GM23248 (cell line): ENCODE measurements around the gene DDX23. TPM values are rescaled to one million over a fixed set of nuclear protein-coding genes. Genes with fewer than 3 reads are reported as not detected.

Experiments
- DNase-seq: peaks from one replicate; pipeline ENCODE4 v3.0.0-alpha.2; 2015
- H2AFZ ChIP-seq: fragments of 200-600 bp; sonication (generic); 2 replicates; pipeline ENCODE4 v1.6.1; 2016; ENCODE audit warnings: antibody characterized with exemption
- H3F3A ChIP-seq: fragments of 200-600 bp; sonication (generic); 2 replicates; pipeline ENCODE4 v1.6.1; 2016; ENCODE audit warnings: mild to moderate bottlenecking, antibody characterized with exemption, mixed run types; ENCODE audit not compliant: insufficient read depth
- H3K27ac ChIP-seq: fragments of 200-600 bp; sonication (generic); 2 replicates; pipeline ENCODE4 v1.5.1; 2016; ENCODE audit warnings: mild to moderate bottlenecking
- H3K27me3 ChIP-seq: fragments of 200-600 bp; sonication (generic); replicated peaks from 2 replicates; pipeline ENCODE4 v1.6.1; 2016; ENCODE audit warnings: mild to moderate bottlenecking; ENCODE audit not compliant: insufficient read depth
- H3K36me3 ChIP-seq: fragments of 200-600 bp; sonication (generic); 2 replicates; pipeline ENCODE4 v1.6.1; 2016; ENCODE audit warnings: low read depth, mild to moderate bottlenecking
- H3K4me1 ChIP-seq: fragments of 200-600 bp; sonication (generic); 2 replicates; pipeline ENCODE4 v1.6.1; 2016; ENCODE audit warnings: mild to moderate bottlenecking; ENCODE audit not compliant: insufficient read depth
- H3K4me2 ChIP-seq: fragments of 200-600 bp; sonication (generic); one replicate; pipeline ENCODE4 v1.6.1; 2016; ENCODE audit warnings: mild to moderate bottlenecking; ENCODE audit not compliant: unreplicated experiment
- H3K4me3 ChIP-seq: fragments of 200-600 bp; sonication (generic); 2 replicates; pipeline ENCODE4 v1.5.1; 2016; ENCODE audit warnings: mild to moderate bottlenecking
- H3K79me2 ChIP-seq: fragments of 200-600 bp; sonication (generic); 2 replicates; pipeline ENCODE4 v1.6.1; 2016; ENCODE audit warnings: mild to moderate bottlenecking; ENCODE audit not compliant: insufficient read depth
- H3K9ac ChIP-seq: fragments of 200-600 bp; sonication (generic); 2 replicates; pipeline ENCODE4 v1.6.1; 2016; ENCODE audit warnings: mild to moderate bottlenecking
- H3K9me2 ChIP-seq: fragments of 200-600 bp; sonication (generic); 2 replicates; pipeline ENCODE4 v1.6.1; 2016; ENCODE audit warnings: mixed run types, mild to moderate bottlenecking, moderate library complexity; ENCODE audit not compliant: insufficient read depth
- H3K9me3 ChIP-seq: fragments of 200-600 bp; sonication (generic); one replicate; pipeline ENCODE4 v1.6.1; 2017; ENCODE audit warnings: low read depth
- H4K20me1 ChIP-seq: fragments of 200-600 bp; sonication (generic); 2 replicates; pipeline ENCODE4 v1.6.0; 2016; ENCODE audit not compliant: insufficient read depth
- EZH2 ChIP-seq: fragments of 200-600 bp; sonication (generic); IDR thresholded peaks from 2 replicates; pipeline ENCODE4 v1.6.1; 2018; ENCODE audit warnings: antibody characterized with exemption, mild to moderate bottlenecking; ENCODE audit not compliant: insufficient read depth, poor library complexity, severe bottlenecking
- EZH2phosphoT487 ChIP-seq: fragments of 200-600 bp; sonication (generic); IDR thresholded peaks from 2 replicates; pipeline ENCODE4 v1.6.1; 2018; ENCODE audit warnings: antibody characterized with exemption, moderate library complexity, mild to moderate bottlenecking, low read depth; ENCODE audit not compliant: insufficient read depth
- WGBS, 2 experiments: methylation state at CpG; one replicate each; pipeline ENCODE4 v1.1.6; 2015 to 2017; ENCODE audit warnings: low lambda C conversion rate in 2 of 2, low coverage in 1 of 2; ENCODE audit errors: missing lambda C conversion rate in 2 of 2; 5-methylcytosine and 5-hydroxymethylcytosine counted together
- in situ Hi-C: fragments of 300-500 bp; cut with MboI; formaldehyde crosslinking; loops from 2 replicates; pipeline ENCODE4 v1.15.0; 2020
- polyA plus RNA-seq: library from polyadenylated mRNA; unstranded; fragments of >200 nt; fragmentation: Nextera tagmentation; extraction: Ambion mirVana; gene quantifications from 2 replicates; pipeline ENCODE4 v1.2.1, GENCODE V29; 2016
- total RNA-seq: library from RNA; depleted of rRNA; stranded (reverse); fragments of >200 nt; shearing (Covaris generic); gene quantifications from 2 replicates; pipeline ENCODE4 v1.2.3, GENCODE V29; 2014

Gene DDX23
- total and polyA plus RNA-seq, 2 experiments from 2014 or later = 32.1 to 56.5 TPM

DNA sequence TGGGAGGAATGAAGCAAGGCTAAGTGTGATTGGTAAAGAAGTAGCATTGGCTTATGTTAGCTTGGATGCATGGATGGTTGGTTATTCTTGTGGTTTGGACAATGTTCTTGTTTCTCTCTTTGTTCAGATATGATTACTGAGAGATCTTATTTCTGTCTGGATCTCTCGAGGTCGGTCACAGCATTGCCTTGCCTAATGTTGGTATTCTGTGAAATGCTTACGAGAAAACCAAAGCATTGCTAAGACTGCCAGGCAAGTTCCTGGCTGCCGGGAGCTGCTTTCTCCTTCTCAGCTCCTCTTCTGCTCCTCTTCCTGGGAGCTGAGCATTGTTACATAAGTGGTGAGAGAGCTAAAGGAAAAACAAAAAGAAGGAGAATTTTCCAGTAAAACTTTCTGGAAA lies 21.1 kb upstream of the DDX23 start:
- in situ Hi-C loops = no loop called here
- no peak overlapping the region for H3K4me2 ChIP-seq

GRCh38 chr12:48869191-48869590 lies 17.2 kb upstream of the DDX23 start:
- Histone ChIP-seq H3K4me3 (no peak overlapping the region), H3K4me1 (no peaks in the 10 kb centered on the region), H3K79me2 (no peaks in the 10 kb centered on the region), H3F3A (no peaks in the 10 kb centered on the region), H2AFZ (no peak overlapping the region), H3K9ac (no peak overlapping the region), H3K4me2 (no peak overlapping the region), H4K20me1 (no peaks in the 10 kb centered on the region), H3K36me3 (no peaks in the 10 kb centered on the region), H3K9me3 (no peaks in the 10 kb centered on the region), H3K27me3 (peaks cover 11% of the 10 kb centered on the region; the same call in 1 of the 2 replicates), H3K27ac (no peak overlapping the region), H3K9me2 (no peaks in the 10 kb centered on the region)
- 28 to 35% methylated on average over 2 of the region's 2 CpGs for WGBS, 2 experiments
- TF ChIP-seq EZH2 = no peak
- no peak for DNase-seq
- in situ Hi-C loops = no loop called here

More for the DNA sequence above, 21.1 kb upstream of the DDX23 start:
- H2AFZ ChIP-seq = no peak overlapping the region
- TF ChIP-seq EZH2phosphoT487 (no peak), EZH2 (no peak)
- no peaks in the 10 kb centered on the region for H3K9me3 ChIP-seq
- no peak overlapping the region for H3K27ac ChIP-seq
- 65 to 70% methylated on average over 4 of the region's 4 CpGs for WGBS, 2 experiments
- no peaks in the 10 kb centered on the region for H3K27me3 ChIP-seq
- no peak for DNase-seq
- no peaks in the 10 kb centered on the region for H3K79me2 ChIP-seq
- H3K4me3 ChIP-seq = no peak overlapping the region
- H3K4me1 ChIP-seq = no peaks in the 10 kb centered on the region
- H4K20me1 ChIP-seq = no peaks in the 10 kb centered on the region
- H3K36me3 ChIP-seq = no peaks in the 10 kb centered on the region
- no peak overlapping the region for H3K9ac ChIP-seq
- H3F3A ChIP-seq = no peaks in the 10 kb centered on the region
- H3K9me2 ChIP-seq = no peaks in the 10 kb centered on the region

DNA sequence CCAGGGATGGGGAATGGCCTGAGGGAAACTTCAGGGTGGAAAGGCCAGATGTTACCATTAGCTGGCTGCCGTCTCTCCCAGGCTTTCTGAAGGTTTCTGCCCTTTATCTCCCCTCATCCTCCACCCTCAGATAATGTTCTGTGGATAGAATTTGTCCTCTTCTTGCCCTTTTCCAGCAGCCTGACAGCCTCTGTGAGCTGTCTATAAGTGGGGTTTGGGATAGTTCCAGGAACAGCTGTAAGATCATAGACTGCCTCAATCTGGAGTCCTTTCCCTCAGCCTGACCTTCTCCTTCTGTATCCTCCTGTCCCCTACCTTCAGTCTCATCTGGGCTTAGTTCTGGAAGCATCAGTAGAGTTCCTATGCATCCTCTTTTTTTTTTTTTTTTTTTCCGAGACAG lies 16.5 kb upstream of the DDX23 start:
- WGBS, 2 experiments = 87 to 96% methylated on average over 2 of the region's 2 CpGs
- no peaks in the 10 kb centered on the region for H3K4me1 ChIP-seq
- H3K27me3 ChIP-seq = peaks cover 19% of the 10 kb centered on the region
- no peak for TF ChIP-seq EZH2
- TF ChIP-seq EZH2phosphoT487 = no peak
- no peaks in the 10 kb centered on the region for H4K20me1 ChIP-seq
- H2AFZ ChIP-seq = no peak overlapping the region
- no peak for DNase-seq
- in situ Hi-C loops = no loop called here
- H3K27ac ChIP-seq = no peak overlapping the region
- no peak overlapping the region for H3K4me3 ChIP-seq
- H3K9me3 ChIP-seq = no peaks in the 10 kb centered on the region
- H3K9ac ChIP-seq = no peak overlapping the region
- H3F3A ChIP-seq = no peaks in the 10 kb centered on the region
- no peak overlapping the region for H3K4me2 ChIP-seq
- no peaks in the 10 kb centered on the region for H3K36me3 ChIP-seq
- no peaks in the 10 kb centered on the region for H3K9me2 ChIP-seq
- no peaks in the 10 kb centered on the region for H3K79me2 ChIP-seq

DNA sequence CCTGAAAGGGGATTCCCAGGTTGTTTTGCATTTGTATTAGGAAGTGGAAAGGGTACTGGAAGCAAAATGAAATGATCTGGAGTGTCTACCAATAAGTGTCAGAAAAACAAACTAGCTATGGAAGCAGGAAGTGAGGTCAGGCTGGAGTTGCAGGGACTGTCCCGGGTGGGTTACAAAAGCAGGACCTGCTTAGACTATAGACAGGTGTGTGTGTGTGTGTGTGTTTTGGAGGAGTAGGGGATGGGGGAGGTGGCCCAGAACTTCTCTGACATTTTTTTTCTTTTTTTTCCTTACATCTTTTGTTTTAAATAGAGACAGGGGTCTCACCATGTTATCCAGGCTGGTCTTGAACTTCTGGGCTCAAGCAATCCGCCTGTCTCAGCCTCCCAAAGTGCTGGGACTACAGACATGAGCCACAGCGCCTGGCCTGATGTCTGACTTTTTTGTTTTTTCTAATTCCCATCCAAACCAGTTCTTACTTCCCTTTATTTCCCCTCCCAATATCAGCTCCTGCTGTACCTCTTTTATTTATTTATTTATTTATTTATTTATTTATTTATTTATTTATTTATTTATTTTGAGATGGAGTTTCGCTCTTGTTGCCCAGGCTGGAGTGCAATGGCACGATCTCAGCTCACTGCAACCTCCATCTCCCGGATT lies 14.2 kb upstream of the DDX23 start:
- Histone ChIP-seq H3K9me3 (no peaks in the 10 kb centered on the region), H3K36me3 (no peaks in the 10 kb centered on the region), H3K4me2 (peak overlapping the region; percentile 77), H3K79me2 (no peaks in the 10 kb centered on the region), H3F3A (no peaks in the 10 kb centered on the region), H3K9ac (peak overlapping the region; percentile 42; the same call in 1 of the 2 replicates), H2AFZ (peak overlapping the region; percentile 83), H3K4me1 (no peaks in the 10 kb centered on the region), H3K9me2 (no peaks in the 10 kb centered on the region), H3K27me3 (peaks cover 30% of the 10 kb centered on the region), H3K4me3 (peak overlapping the region; percentile 77), H3K27ac (no peak overlapping the region), H4K20me1 (no peaks in the 10 kb centered on the region)
- in situ Hi-C loops = no loop called here
- no peak for DNase-seq
- TF ChIP-seq EZH2phosphoT487 (no peak), EZH2 (no peak)
- 57 to 58% methylated on average over 6 of the region's 6 CpGs for WGBS, 2 experiments
